ENCODE results near the gene KLF18.

- TF ChIP-seq CTCF (conservative IDR thresholded peaks at IDR 0.05; ENCODE audit: low read depth, low read length) (no peak), EZH2 (IDR thresholded peaks at IDR 0.05; ENCODE audit: borderline replicate concordance, low read depth, low read length, poor library complexity, severe bottlenecking) (no peak)
Observed at GRCh38 chr1:44134071-44134920, 7.1 kb downstream of the KLF18 start.

All from A673 (cell line).